B cell (primary cell): ENCODE data around the gene ZNF175. TPM values are rescaled to one million over a fixed set of nuclear protein-coding genes. Genes with fewer than 3 reads are reported as not detected.

ENCODE experiments used
- ATAC-seq: fragments of 200-7000 bp; cut with Tn5 transposase; one replicate; pipeline ENCODE4 v1.10.0; 2021; ENCODE audit warnings: low read depth, mild to moderate bottlenecking, moderate number of reproducible peaks, moderate library complexity
- CTCF ChIA-PET: fragments of 350-600 bp; sonication (Branson Sonifier 250); formaldehyde crosslinking; loops from one replicate; lab custom pipeline; 2021; ENCODE audit warnings: antibody characterized with exemption, inconsistent platforms; lab: Charles Lee
- POLR2A ChIA-PET: fragments of 350-600 bp; sonication (Branson Sonifier 250); formaldehyde crosslinking; loops from one replicate; lab custom pipeline; 2021; ENCODE audit warnings: antibody characterized with exemption; lab: Charles Lee
- DNase-seq: peaks from one replicate; pipeline ENCODE4 v3.0.0; 2013
- H2AFZ ChIP-seq: 2 replicates; pipeline ENCODE4 v1.6.1; 2012; ENCODE audit warnings: mild to moderate bottlenecking, low read depth, low read length; ENCODE audit not compliant: insufficient read depth, poor library complexity, severe bottlenecking
- H3K27ac ChIP-seq, 2 donors: 1 replicate in 1 of 2; 2 replicates in 1 of 2; pipeline ENCODE4 v1.5.1; 2012 to 2013; ENCODE audit warnings: low read length in 2 of 2, mild to moderate bottlenecking in 2 of 2, moderate library complexity in 1 of 2
- H3K27me3 ChIP-seq, 4 experiments: fragments of 200-600 bp in 1 of 4; sonication (generic) in 1 of 4; replicated peaks in 1 of 4; 1 replicate in 2 of 4; 2 replicates in 2 of 4; pipeline versions ENCODE4 v1.6.1 to v1.7.0; 2013 to 2016; ENCODE audit warnings: low read length in 3 of 4, mild to moderate bottlenecking in 2 of 4, mixed read lengths in 1 of 4, moderate library complexity in 1 of 4; ENCODE audit not compliant: insufficient read depth in 4 of 4, control insufficient read depth in 3 of 4; ENCODE audit errors: control extremely low read depth in 1 of 4
- H3K36me3 ChIP-seq, 2 experiments: replicated peaks in 1 of 2; 1 replicate in 1 of 2; 2 replicates in 1 of 2; pipeline versions ENCODE4 v1.6.1 to v1.7.1; 2013; ENCODE audit warnings: low read length in 1 of 2; ENCODE audit not compliant: insufficient read depth in 2 of 2, control insufficient read depth in 1 of 2; ENCODE audit errors: control extremely low read depth in 1 of 2, extremely low read depth in 1 of 2
- H3K4me1 ChIP-seq, 2 donors: fragments of 200-600 bp in 1 of 2; sonication (generic) in 1 of 2; 1 replicate in 1 of 2; 2 replicates in 1 of 2; pipeline versions ENCODE4 v1.5.1 to v1.6.1; 2013 to 2017; ENCODE audit warnings: low read length in 2 of 2; ENCODE audit not compliant: control insufficient read depth in 2 of 2, insufficient read depth in 2 of 2
- H3K4me2 ChIP-seq: replicated peaks from 2 replicates; pipeline ENCODE3; 2012; ENCODE audit warnings: mild to moderate bottlenecking, low read depth, low read length; ENCODE audit not compliant: poor library complexity, severe bottlenecking
- H3K4me3 ChIP-seq, 5 experiments: fragments of 200-600 bp in 1 of 5; sonication (generic) in 1 of 5; 1 replicate in 3 of 5; 2 replicates in 2 of 5; pipeline versions ENCODE4 v1.5.1 to v1.7.0; 2011 to 2016; ENCODE audit warnings: low read length in 4 of 5, mild to moderate bottlenecking in 4 of 5, low read depth in 2 of 5, control low read depth in 1 of 5, moderate library complexity in 1 of 5; ENCODE audit not compliant: insufficient read depth in 1 of 5; ENCODE audit errors: control extremely low read depth in 1 of 5, extremely low read depth in 1 of 5
- H3K79me2 ChIP-seq: fragments of 200-600 bp; sonication (generic); one replicate; pipeline ENCODE4 v1.6.0; 2016; ENCODE audit warnings: low read length; ENCODE audit not compliant: control insufficient read depth, insufficient read depth
- H3K9ac ChIP-seq: fragments of 200-600 bp; sonication (generic); 2 replicates; pipeline ENCODE4 v1.6.1; 2017; ENCODE audit warnings: mild to moderate bottlenecking, low read length, moderate library complexity
- H3K9me3 ChIP-seq, 3 donors: one replicate each; pipeline versions ENCODE4 v1.6.1 to v1.7.1; 2013; ENCODE audit warnings: low read length in 2 of 3; ENCODE audit not compliant: control insufficient read depth in 2 of 3, insufficient read depth in 1 of 3; ENCODE audit errors: control extremely low read depth in 1 of 3
- H4K20me1 ChIP-seq: 2 replicates; pipeline ENCODE4 v1.6.0; 2012; ENCODE audit warnings: mild to moderate bottlenecking, low read length; ENCODE audit not compliant: insufficient read depth, control insufficient read depth, poor library complexity, severe bottlenecking
- H3K27ac Mint-ChIP-seq: one replicate; pipeline ENCODE4 v1.8.0; 2021; ENCODE audit warnings: mixed read lengths
- H3K27me3 Mint-ChIP-seq: one replicate; pipeline ENCODE4 v1.8.0; 2021; ENCODE audit warnings: mixed read lengths
- H3K4me1 Mint-ChIP-seq: one replicate; pipeline ENCODE4 v1.8.0; 2021; ENCODE audit warnings: mixed read lengths
- H3K4me3 Mint-ChIP-seq: one replicate; pipeline ENCODE4 v1.8.0; 2021; ENCODE audit warnings: mixed read lengths
- H3K9me3 Mint-ChIP-seq: one replicate; pipeline ENCODE4 v1.8.0; 2022; ENCODE audit warnings: mixed read lengths; ENCODE audit not compliant: insufficient read depth
- CTCF ChIP-seq: fragments of 200-600 bp; IDR thresholded peaks from one replicate; pipeline ENCODE4 v1.8.0; 2022; ENCODE audit warnings: antibody characterized with exemption, mild to moderate bottlenecking
- EZH2 ChIP-seq: IDR thresholded peaks from 2 replicates; pipeline ENCODE4 v1.6.1; 2012; ENCODE audit warnings: borderline replicate concordance, low read depth, mild to moderate bottlenecking, moderate library complexity, low read length; ENCODE audit not compliant: insufficient read depth, poor library complexity, severe bottlenecking
- WGBS: methylation state at CpG from one replicate; pipeline ENCODE4 v1.1.5; 2013; ENCODE audit warnings: missing lambda C conversion rate; ENCODE audit not compliant: insufficient coverage; 5-methylcytosine and 5-hydroxymethylcytosine counted together
- intact Hi-C: fragments of 100-400 bp; cut with micrococcal nuclease; formaldehyde crosslinking; loops from one replicate; pipeline ENCODE4 v1.10.0; 2022
- polyA plus RNA-seq: library from polyadenylated mRNA; depleted of rRNA; stranded (reverse); fragments of >200 nt; gene quantifications from 2 replicates; pipeline ENCODE4 v1.2.3, GENCODE V29; 2012
- total RNA-seq, 2 donors: library from RNA; stranded (reverse); fragments of 120-200 nt in 1 of 2; gene quantifications; 1 replicate in 1 of 2; 2 replicates in 1 of 2; pipeline versions ENCODE4 v1.2.3 to v1.2.4, GENCODE V29; 2013 to 2022

ZNF175 gene
- total and polyA plus RNA-seq, 2 donors (not counting 1 experiment from before 2014, with no cell fraction given), result 4.6 to 31.3 TPM

DNA sequence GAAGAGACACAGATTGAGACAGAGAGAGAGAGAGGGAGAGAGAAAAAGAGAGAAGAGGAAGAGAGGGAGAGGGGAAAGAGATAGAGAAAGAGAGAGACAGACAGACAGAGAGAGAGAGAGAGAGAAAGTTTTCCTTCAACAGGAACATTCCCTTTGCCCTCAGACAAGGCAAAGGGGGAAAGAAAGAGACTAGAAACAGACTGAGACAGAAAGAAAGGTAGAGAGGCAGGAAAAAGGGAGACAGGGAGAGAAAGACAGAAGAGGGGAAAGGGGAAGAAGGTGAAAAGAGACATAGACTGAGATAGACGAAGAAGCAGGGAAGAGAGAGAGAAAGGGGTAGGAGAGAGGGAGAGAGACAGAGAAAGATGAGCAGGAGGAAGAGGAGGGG, 18.5 kb upstream of the ZNF175 start:
- peak overlapping the region; percentile 79 for H3K4me2 ChIP-seq
- Mint-ChIP-seq H3K4me1 (peaks cover 81% of the 10 kb centered on the region), H3K27me3 (no peaks in the 10 kb centered on the region), H3K9me3 (no peaks in the 10 kb centered on the region), H3K4me3 (peak overlapping the region; percentile 95), H3K27ac (peak overlapping the region; percentile 68)
- DNase-seq (no peak), ATAC-seq (no peak)
- peaks cover 0 to 11% of the 10 kb centered on the region in 2 experiments for H3K36me3 ChIP-seq
- no peak overlapping the region for H2AFZ ChIP-seq
- peak overlapping the region; percentile 55 to 87 (median 72) for H3K4me3 ChIP-seq
- ChIA-PET CTCF (interaction anchor here (1.2 to 8.0 kb wide), 6 partner anchors 16 to 106 kb away, joined by 3 to 41 read pairs (median 8); no protein-coding TSS in a partner anchor), POLR2A (interaction anchor here (0.7 to 1.9 kb wide), 2 partner anchors 20 to 102 kb away, joined by 3 to 8 read pairs; no protein-coding TSS in a partner anchor)
- peaks cover 71% of the 10 kb centered on the region for H3K79me2 ChIP-seq
- peaks cover 0 to 5% (median 2%) of the 10 kb centered on the region in 3 donors for H3K9me3 ChIP-seq
- H3K27ac ChIP-seq, result peak overlapping the region in 1 of 2 donors; percentile 62
- H3K27me3 ChIP-seq, result no peaks in the 10 kb centered on the region
- 17% methylated on average over 1 of the region's 1 CpG for WGBS
- H3K9ac ChIP-seq, result peak overlapping the region; percentile 76
- TF ChIP-seq CTCF, result no peak
- no peak for TF ChIP-seq EZH2
- H4K20me1 ChIP-seq, result peaks cover 11% of the 10 kb centered on the region
- peaks cover 49 to 67% of the 10 kb centered on the region in 2 donors for H3K4me1 ChIP-seq
- intact Hi-C loops, result loop anchor here (10.0 kb wide), 1 partner anchor 138 kb away; the partner anchor contains the start of gene SIGLEC10

- intact Hi-C loops, result loop anchor here (1.0 to 10.0 kb wide), 2 partner anchors 54 to 138 kb away; partner anchors contain the start of gene SIGLEC10
- Mint-ChIP-seq H3K27ac (no peak overlapping the region), H3K4me1 (peaks cover 78% of the 10 kb centered on the region), H3K27me3 (no peaks in the 10 kb centered on the region), H3K4me3 (peak overlapping the region; percentile 95), H3K9me3 (no peaks in the 10 kb centered on the region)
- peaks cover 11% of the 10 kb centered on the region for H4K20me1 ChIP-seq
- TF ChIP-seq EZH2 (no peak), CTCF (no peak)
- CTCF ChIA-PET, result interaction anchor here (2.1 to 8.0 kb wide), 2 partner anchors 38 to 105 kb away, joined by 7 to 41 read pairs; no protein-coding TSS in a partner anchor
- H3K27me3 ChIP-seq, result no peaks in the 10 kb centered on the region
- DNase-seq, result peak; percentile 74
- POLR2A ChIA-PET, result no interaction called here
- no peak for ATAC-seq
- H3K4me2 ChIP-seq, result peak overlapping the region; percentile 79
- no peak overlapping the region for H2AFZ ChIP-seq
- no peak overlapping the region for H3K27ac ChIP-seq
- peaks cover 0 to 11% of the 10 kb centered on the region in 2 experiments for H3K36me3 ChIP-seq
- peaks cover 43 to 61% of the 10 kb centered on the region in 2 donors for H3K4me1 ChIP-seq
- 22% methylated on average over 19 of the region's 20 CpGs for WGBS
- H3K9me3 ChIP-seq, result peaks cover 0 to 5% (median 2%) of the 10 kb centered on the region in 3 donors
- peaks cover 71% of the 10 kb centered on the region for H3K79me2 ChIP-seq
- H3K4me3 ChIP-seq, result peak overlapping the region in 4 of 5 experiments; percentile 55 to 87 (median 74)
- peak overlapping the region; percentile 76 for H3K9ac ChIP-seq
Measured at GRCh38 chr19:51552996-51553725, 17.9 kb upstream of the ZNF175 start.
